Tibial nerve (tissue), 4 donors: Measurements from ENCODE around the gene LAMC3. TPM values are rescaled to one million over a fixed set of nuclear protein-coding genes. Genes with fewer than 3 reads are reported as not detected.

ENCODE experiments used
- DNase-seq, 2 donors: peaks; one replicate each; pipeline ENCODE4 v3.0.0-alpha.2; 2019; ENCODE audit warnings: low spot score in 2 of 2
- H3K27ac ChIP-seq, 4 donors: fragments of 200-600 bp; sonication (generic) in 3 of 4; one replicate each; pipeline ENCODE4 v1.5.1; 2017 to 2019; ENCODE audit warnings: mild to moderate bottlenecking in 1 of 4
- H3K27me3 ChIP-seq, 2 donors: fragments of 200-600 bp; sonication (generic) in 1 of 2; one replicate each; pipeline versions ENCODE4 v1.5.1 to v1.6.0; 2017 to 2019
- H3K36me3 ChIP-seq, 3 donors: fragments of 200-600 bp; sonication (generic); one replicate each; pipeline ENCODE4 v1.5.1; 2018 to 2019
- H3K4me1 ChIP-seq, 4 donors: fragments of 200-600 bp; sonication (generic) in 3 of 4; one replicate each; pipeline ENCODE4 v1.5.1; 2017 to 2019
- H3K4me3 ChIP-seq, 4 donors: fragments of 200-600 bp; sonication (generic) in 3 of 4; one replicate each; pipeline ENCODE4 v1.5.1; 2017 to 2019; ENCODE audit warnings: mild to moderate bottlenecking in 1 of 4, moderate library complexity in 1 of 4
- H3K9me3 ChIP-seq, 4 donors: fragments of 200-600 bp; sonication (generic) in 3 of 4; one replicate each; pipeline ENCODE4 v1.5.1; 2017 to 2019
- EP300 ChIP-seq, 2 donors: sonication (generic); formaldehyde crosslinking; IDR thresholded peaks; one replicate each; pipeline ENCODE4 v1.6.1; 2017; ENCODE audit warnings: antibody characterized with exemption in 2 of 2, mild to moderate bottlenecking in 1 of 2
- POLR2A ChIP-seq, 2 donors: fragments of 450-650 bp; IDR thresholded peaks; one replicate each; pipeline ENCODE4 v1.6.1; 2017; ENCODE audit warnings: antibody characterized with exemption in 2 of 2, mild to moderate bottlenecking in 2 of 2, moderate library complexity in 2 of 2
- WGBS, 2 donors: methylation state at CpG; one replicate each; pipeline ENCODE4 v1.1.5; 2018; 5-methylcytosine and 5-hydroxymethylcytosine counted together
- total RNA-seq, 4 donors: library from RNA; depleted of rRNA; stranded (reverse); fragments of >200 nt; gene quantifications; one replicate each; pipeline ENCODE4 v1.1.0, GENCODE V29; 2016
- TF ChIP-seq, protein P1 (sequence below), 5 experiments: fragments of 200-600 bp in 3 of 5; fragments of 450-650 bp in 2 of 5; sonication (generic) in 3 of 5; IDR thresholded peaks; one replicate each; pipeline ENCODE4 v1.5.1; 2016 to 2019; ENCODE audit warnings: antibody characterized with exemption in 5 of 5, mild to moderate bottlenecking in 3 of 5, moderate library complexity in 2 of 5

Gene LAMC3
- total RNA-seq = 1 to 10 TPM in 1 of 4 donors, under 1 TPM in 1, not detected in 2; 0.21 to 1.6 TPM

DNA sequence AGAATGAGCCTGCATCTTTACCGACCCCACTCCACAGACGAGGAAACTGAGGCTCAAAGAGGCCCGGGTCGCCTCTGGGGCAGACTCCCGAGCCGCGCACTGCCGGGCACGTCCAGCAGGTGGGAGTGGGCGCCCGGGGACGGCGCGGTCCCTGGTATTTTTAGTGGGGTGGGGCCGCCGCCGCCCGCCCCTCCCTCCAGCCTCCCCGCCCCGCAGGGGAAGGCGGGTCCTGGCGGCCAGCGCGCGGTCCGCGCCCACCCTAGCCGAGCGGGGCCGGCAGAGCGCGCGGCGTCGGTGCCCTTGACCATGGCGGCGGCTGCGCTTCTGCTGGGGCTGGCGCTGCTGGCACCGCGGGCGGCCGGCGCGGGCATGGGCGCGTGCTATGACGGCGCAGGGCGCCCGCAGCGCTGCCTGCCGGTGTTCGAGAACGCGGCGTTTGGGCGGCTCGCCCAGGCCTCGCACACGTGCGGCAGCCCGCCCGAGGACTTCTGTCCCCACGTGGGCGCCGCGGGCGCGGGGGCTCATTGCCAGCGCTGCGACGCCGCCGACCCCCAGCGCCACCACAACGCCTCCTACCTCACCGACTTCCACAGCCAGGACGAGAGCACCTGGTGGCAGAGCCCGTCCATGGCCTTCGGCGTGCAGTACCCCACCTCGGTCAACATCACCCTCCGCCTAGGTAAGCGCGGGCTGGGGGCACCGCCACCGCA, at the start of gene LAMC3:
Gene LAMC3 (plus strand): TSS at position 266 of the 710 bp plus-strand sequence. CDS start 41 bp downstream, at position 307.
- no peak for DNase-seq
- 2 to 18% methylated on average over 10 to 28 of the region's 88 CpGs for WGBS, 2 donors
- peaks cover 0 to 8% (median 0%) of the 10 kb centered on the region in 4 donors for H3K9me3 ChIP-seq
- peaks cover 0 to 9% (median 0%) of the 10 kb centered on the region in 4 donors for H3K4me1 ChIP-seq
- H3K36me3 ChIP-seq = no peaks in the 10 kb centered on the region
- H3K27ac ChIP-seq = no peak within 1 kb of the TSS
- H3K4me3 ChIP-seq = peak within 1 kb of the TSS in 1 of 4 donors; percentile 28
- peaks cover 0 to 57% of the 10 kb centered on the region in 2 donors for H3K27me3 ChIP-seq
- TF ChIP-seq, protein P1, sequence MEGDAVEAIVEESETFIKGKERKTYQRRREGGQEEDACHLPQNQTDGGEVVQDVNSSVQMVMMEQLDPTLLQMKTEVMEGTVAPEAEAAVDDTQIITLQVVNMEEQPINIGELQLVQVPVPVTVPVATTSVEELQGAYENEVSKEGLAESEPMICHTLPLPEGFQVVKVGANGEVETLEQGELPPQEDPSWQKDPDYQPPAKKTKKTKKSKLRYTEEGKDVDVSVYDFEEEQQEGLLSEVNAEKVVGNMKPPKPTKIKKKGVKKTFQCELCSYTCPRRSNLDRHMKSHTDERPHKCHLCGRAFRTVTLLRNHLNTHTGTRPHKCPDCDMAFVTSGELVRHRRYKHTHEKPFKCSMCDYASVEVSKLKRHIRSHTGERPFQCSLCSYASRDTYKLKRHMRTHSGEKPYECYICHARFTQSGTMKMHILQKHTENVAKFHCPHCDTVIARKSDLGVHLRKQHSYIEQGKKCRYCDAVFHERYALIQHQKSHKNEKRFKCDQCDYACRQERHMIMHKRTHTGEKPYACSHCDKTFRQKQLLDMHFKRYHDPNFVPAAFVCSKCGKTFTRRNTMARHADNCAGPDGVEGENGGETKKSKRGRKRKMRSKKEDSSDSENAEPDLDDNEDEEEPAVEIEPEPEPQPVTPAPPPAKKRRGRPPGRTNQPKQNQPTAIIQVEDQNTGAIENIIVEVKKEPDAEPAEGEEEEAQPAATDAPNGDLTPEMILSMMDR (IDR thresholded peaks at IDR 0.05) = peak in 1 of 5 experiments; percentile 11
- TF ChIP-seq POLR2A (IDR thresholded peaks at IDR 0.05) = no peak
- TF ChIP-seq EP300 (IDR thresholded peaks at IDR 0.05) = no peak

DNA sequence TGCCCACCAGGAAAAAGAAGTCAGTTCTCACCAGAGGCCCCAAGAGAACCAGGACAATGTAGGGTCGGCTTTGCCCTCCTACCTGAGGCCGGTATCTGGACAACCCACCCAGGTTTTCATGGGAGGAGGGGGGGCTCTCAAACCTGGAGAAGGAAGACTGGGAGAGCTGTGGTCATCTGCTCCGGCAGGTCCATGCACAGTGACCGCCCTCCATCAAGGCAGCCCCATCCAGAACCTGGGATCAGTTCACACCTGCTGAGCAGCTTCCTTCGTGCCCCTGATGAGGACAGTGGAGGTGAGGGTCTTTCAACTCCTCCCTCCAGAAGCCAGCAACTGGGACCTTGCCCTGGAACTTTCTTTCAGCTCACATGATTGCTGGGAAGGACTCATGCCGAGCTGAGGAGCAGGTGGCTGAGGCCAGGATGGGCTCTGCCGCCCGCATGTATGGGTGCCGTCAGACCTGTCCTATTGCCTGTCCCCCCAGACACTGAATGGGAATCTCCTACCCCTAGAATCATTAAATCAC, 49.1 kb upstream of the LAMC3 start:
- WGBS, 2 donors = 86 to 88% methylated on average over 9 of the region's 9 CpGs
- Histone ChIP-seq H3K36me3 (no peaks in the 10 kb centered on the region), H3K27me3 (peaks cover 0 to 25% of the 10 kb centered on the region in 2 donors), H3K27ac (no peak overlapping the region), H3K4me3 (no peak overlapping the region), H3K9me3 (peaks cover 0 to 10% (median 0%) of the 10 kb centered on the region in 4 donors), H3K4me1 (no peaks in the 10 kb centered on the region)
- no peak for TF ChIP-seq POLR2A (IDR thresholded peaks at IDR 0.05)
- no peak for TF ChIP-seq EP300 (IDR thresholded peaks at IDR 0.05)
- TF ChIP-seq, protein P1 (IDR thresholded peaks at IDR 0.05) = no peak
- DNase-seq = no peak

DNA sequence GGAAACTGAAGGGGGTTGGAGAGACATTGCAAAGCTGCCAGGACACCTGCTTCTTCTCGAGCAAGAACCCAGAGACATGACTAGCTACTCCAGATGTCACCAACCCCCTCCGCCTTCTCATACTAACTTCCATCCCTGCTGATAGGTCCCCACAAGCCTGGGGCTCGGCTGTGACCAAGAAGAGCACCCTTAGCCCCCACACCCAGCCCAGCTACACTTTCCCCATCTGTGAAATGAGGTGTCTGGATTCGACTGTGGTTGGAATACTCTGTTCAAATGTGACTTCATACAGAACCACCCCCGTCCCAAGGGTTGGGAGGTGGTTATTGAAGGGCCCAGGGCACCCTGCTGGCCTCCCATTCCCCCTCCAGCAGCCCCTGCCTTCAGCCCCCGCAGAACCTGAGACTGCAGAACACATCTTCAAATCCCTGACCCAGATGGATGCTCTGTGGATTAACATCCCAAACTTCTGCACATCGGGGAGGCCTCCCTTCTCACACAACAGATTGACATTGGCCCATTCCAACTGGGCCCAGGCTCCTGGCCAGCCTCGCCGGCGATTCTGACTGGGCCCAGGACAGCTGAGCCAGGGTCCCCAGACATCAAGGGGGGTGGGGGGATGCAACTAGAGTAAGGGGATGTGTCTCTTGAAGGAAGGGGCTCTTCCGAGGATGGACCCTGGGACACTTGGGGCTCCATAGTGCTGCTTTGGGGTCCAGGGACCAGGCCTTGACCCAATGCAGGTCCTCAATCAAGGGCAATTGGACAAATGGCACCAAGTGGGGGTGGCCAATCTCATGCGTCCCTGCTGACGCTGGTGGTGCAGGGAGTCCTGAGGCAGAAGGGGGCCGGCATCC, 48.2 kb upstream of the LAMC3 start:
- no peak for DNase-seq
- peaks cover 0 to 13% (median 0%) of the 10 kb centered on the region in 4 donors for H3K9me3 ChIP-seq
- TF ChIP-seq EP300 (IDR thresholded peaks at IDR 0.05) (no peak), POLR2A (IDR thresholded peaks at IDR 0.05) (no peak)
- TF ChIP-seq, protein P1 (IDR thresholded peaks at IDR 0.05) = no peak
- no peaks in the 10 kb centered on the region for H3K4me1 ChIP-seq
- peaks cover 0 to 20% of the 10 kb centered on the region in 2 donors for H3K27me3 ChIP-seq
- no peak overlapping the region for H3K4me3 ChIP-seq
- no peaks in the 10 kb centered on the region for H3K36me3 ChIP-seq
- 87 to 88% methylated on average over 14 of the region's 14 CpGs for WGBS, 2 donors
- no peak overlapping the region for H3K27ac ChIP-seq

DNA sequence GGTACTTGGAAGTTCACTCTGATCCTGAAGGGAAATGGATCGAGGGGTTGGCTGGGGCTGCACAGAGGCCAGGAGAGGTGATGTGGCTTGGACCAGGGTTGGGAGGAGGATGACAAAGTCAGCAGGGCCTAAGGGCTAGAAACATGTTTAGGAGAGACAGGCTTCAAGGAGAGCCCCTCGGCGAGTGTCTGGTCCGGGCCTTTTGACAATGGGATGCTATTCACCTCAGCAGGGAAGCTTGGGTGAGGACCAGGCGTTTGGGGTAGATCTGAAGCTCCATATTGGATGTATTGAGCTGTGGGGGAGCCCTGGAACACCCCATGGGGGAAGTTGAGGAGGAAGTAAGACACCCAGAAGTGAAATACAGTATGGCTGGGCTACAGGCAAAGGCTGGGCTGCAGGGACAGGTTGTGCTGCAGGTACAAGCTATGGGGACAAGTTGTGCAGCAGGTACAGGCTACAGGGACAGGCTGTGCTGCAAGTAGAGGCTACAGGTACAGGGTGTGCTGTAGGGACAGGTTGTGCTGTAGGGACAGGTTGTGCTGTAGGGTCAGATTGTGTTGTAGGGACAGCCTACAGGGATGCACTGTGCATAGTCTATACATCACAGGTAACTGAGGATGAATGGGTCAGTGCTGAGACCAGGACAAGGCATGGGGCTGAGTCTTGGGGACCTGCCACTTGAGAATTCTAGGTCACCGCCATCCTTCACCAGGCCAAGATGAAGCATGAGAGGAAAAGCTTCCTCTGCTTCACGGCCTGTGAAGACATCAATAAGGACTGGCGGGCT, 47.3 kb upstream of the LAMC3 start:
- WGBS, 2 donors = 82 to 83% methylated on average over 8 of the region's 8 CpGs
- Histone ChIP-seq H3K4me3 (no peak overlapping the region), H3K36me3 (no peaks in the 10 kb centered on the region), H3K4me1 (no peaks in the 10 kb centered on the region), H3K9me3 (peaks cover 0 to 13% (median 0%) of the 10 kb centered on the region in 4 donors), H3K27ac (no peak overlapping the region), H3K27me3 (peaks cover 0 to 13% of the 10 kb centered on the region in 2 donors)
- no peak for DNase-seq
- no peak for TF ChIP-seq EP300 (IDR thresholded peaks at IDR 0.05)
- no peak for TF ChIP-seq POLR2A (IDR thresholded peaks at IDR 0.05)
- TF ChIP-seq, protein P1 (IDR thresholded peaks at IDR 0.05) = no peak
